GM12878 (cell line): ENCODE results near the gene FAM221B. TPM values are rescaled to one million over a fixed set of nuclear protein-coding genes. Genes with fewer than 3 reads are reported as not detected.

Experiments
- ATF7 ChIP-seq: fragments of 450-650 bp; IDR thresholded peaks from 2 replicates; pipeline ENCODE4 v1.6.1; 2016; ENCODE audit warnings: low read depth, mild to moderate bottlenecking
- DPF2 ChIP-seq: fragments of 450-650 bp; IDR thresholded peaks from 2 replicates; pipeline ENCODE4 v1.6.1; 2017; ENCODE audit warnings: mild to moderate bottlenecking
- GATAD2B ChIP-seq: fragments of 450-650 bp; conservative IDR thresholded peaks from 2 replicates; pipeline ENCODE4 v1.6.1; 2017; ENCODE audit warnings: low read depth, mild to moderate bottlenecking, moderate library complexity
- HDAC2 ChIP-seq: fragments of 200-600 bp; sonication (generic); IDR thresholded peaks from 2 replicates; pipeline ENCODE4 v1.6.1; 2017
- MTA3 ChIP-seq: IDR thresholded peaks from 2 replicates; pipeline ENCODE4 v1.6.1; 2012; ENCODE audit warnings: low read length, inconsistent platforms, borderline replicate concordance
- NBN ChIP-seq: fragments of 450-650 bp; IDR thresholded peaks from 2 replicates; pipeline ENCODE4 v1.6.1; 2016
- NRF1 ChIP-seq: conservative IDR thresholded peaks from 2 replicates; pipeline ENCODE4 v1.6.1; 2011; ENCODE audit warnings: mild to moderate bottlenecking, low read depth, low read length, improper control_type of control experiment
- RAD21 ChIP-seq: IDR thresholded peaks from 2 replicates; pipeline ENCODE4 v1.6.1; 2011; ENCODE audit warnings: mild to moderate bottlenecking, low read depth, low read length, moderate library complexity; ENCODE audit not compliant: insufficient read depth
- RB1 ChIP-seq: fragments of 450-650 bp; formaldehyde crosslinking; IDR thresholded peaks from 2 replicates; pipeline ENCODE4 v1.6.1; 2017; ENCODE audit warnings: mild to moderate bottlenecking, borderline replicate concordance
- RFX5 ChIP-seq: IDR thresholded peaks from 2 replicates; pipeline ENCODE4 v1.6.1; 2011; ENCODE audit warnings: low read depth, low read length, improper control_type of control experiment
- SMC3 ChIP-seq: IDR thresholded peaks from 2 replicates; pipeline ENCODE4 v1.6.1; 2011; ENCODE audit warnings: low read length, improper control_type of control experiment, borderline replicate concordance
- TCF3 ChIP-seq: IDR thresholded peaks from 2 replicates; pipeline ENCODE4 v1.6.1; 2012; ENCODE audit warnings: low read depth, mild to moderate bottlenecking, low read length, borderline replicate concordance; ENCODE audit not compliant: insufficient read depth
- YBX1 ChIP-seq: fragments of 450-650 bp; IDR thresholded peaks from 2 replicates; pipeline ENCODE4 v1.6.1; 2016; ENCODE audit warnings: antibody characterized with exemption
- polyA plus RNA-seq, 11 experiments: library from polyadenylated mRNA; depleted of rRNA in 4 of 11; unstranded in 6 of 11; stranded (reverse) in 5 of 11; fragments of >200 nt; fragmentation: Nextera tagmentation in 4 of 11; fragmentation: Illumina TruSeq in 1 of 11; extraction: Ambion mirVana in 4 of 11; extraction: Trizol in 1 of 11; gene quantifications; 1 replicate in 1 of 11; 2 replicates in 10 of 11; pipeline versions ENCODE4 v1.2.1 to v1.2.3, GENCODE V29; 2011 to 2016; ENCODE audit warnings: inconsistent platforms in 2 of 11, missing spikeins in 2 of 11, low read depth in 1 of 11
- total RNA-seq, 4 experiments: library from RNA; depleted of rRNA in 3 of 4; stranded (reverse); fragments of >200 nt in 3 of 4; fragmentation: Illumina TruSeq in 1 of 4; extraction: Trizol in 1 of 4; gene quantifications; 2 replicates each; pipeline versions ENCODE4 v1.2.1 to v1.2.3, GENCODE V29; 2013 to 2021
- TF ChIP-seq, protein P1 (sequence below): fragments of 450-650 bp; IDR thresholded peaks from 2 replicates; pipeline ENCODE4 v1.6.1; 2017; ENCODE audit warnings: mild to moderate bottlenecking, moderate library complexity
- TF ChIP-seq, protein P2 (sequence below): fragments of 150-350 bp; IDR thresholded peaks from 2 replicates; pipeline ENCODE4 v1.6.1; 2014; ENCODE audit warnings: mild to moderate bottlenecking, low read depth, low read length
- TF ChIP-seq, protein P3 (sequence below): fragments of 450-650 bp; IDR thresholded peaks from 2 replicates; pipeline ENCODE4 v1.6.1; 2017; ENCODE audit warnings: low read depth, mild to moderate bottlenecking, moderate library complexity
- TF ChIP-seq, protein P4 (sequence below): IDR thresholded peaks from 2 replicates; pipeline ENCODE4 v1.6.1; 2012; ENCODE audit warnings: low read depth, low read length, improper control_type of control experiment

The FAM221B gene
- total and polyA plus RNA-seq, 10 of the 15 experiments (the other 5 are each of a cell fraction or from before 2014, with no cell fraction given) = 0.02 to 0.12 (median 0.04) TPM; not detected in 5

DNA sequence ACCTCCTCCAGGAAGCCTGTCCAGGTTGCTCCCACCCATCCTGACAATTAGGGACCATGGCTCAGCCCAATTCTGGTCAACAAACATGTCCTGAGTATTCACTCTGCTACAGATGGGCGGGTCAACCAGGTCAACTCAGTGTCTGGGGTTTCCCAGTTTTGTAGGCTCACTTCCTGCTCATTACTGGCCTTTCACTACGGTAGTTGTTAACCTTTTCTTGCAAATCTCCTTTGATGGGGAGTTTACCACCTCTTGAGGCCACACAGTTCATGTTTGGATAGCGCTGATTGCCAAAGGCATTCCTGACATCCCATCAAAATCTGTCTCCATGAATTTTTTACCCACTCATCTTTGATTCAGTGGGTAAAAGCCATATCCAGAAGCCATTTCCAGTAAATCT, 14.3 kb upstream of the FAM221B start (continued):
- TF ChIP-seq, protein P1, sequence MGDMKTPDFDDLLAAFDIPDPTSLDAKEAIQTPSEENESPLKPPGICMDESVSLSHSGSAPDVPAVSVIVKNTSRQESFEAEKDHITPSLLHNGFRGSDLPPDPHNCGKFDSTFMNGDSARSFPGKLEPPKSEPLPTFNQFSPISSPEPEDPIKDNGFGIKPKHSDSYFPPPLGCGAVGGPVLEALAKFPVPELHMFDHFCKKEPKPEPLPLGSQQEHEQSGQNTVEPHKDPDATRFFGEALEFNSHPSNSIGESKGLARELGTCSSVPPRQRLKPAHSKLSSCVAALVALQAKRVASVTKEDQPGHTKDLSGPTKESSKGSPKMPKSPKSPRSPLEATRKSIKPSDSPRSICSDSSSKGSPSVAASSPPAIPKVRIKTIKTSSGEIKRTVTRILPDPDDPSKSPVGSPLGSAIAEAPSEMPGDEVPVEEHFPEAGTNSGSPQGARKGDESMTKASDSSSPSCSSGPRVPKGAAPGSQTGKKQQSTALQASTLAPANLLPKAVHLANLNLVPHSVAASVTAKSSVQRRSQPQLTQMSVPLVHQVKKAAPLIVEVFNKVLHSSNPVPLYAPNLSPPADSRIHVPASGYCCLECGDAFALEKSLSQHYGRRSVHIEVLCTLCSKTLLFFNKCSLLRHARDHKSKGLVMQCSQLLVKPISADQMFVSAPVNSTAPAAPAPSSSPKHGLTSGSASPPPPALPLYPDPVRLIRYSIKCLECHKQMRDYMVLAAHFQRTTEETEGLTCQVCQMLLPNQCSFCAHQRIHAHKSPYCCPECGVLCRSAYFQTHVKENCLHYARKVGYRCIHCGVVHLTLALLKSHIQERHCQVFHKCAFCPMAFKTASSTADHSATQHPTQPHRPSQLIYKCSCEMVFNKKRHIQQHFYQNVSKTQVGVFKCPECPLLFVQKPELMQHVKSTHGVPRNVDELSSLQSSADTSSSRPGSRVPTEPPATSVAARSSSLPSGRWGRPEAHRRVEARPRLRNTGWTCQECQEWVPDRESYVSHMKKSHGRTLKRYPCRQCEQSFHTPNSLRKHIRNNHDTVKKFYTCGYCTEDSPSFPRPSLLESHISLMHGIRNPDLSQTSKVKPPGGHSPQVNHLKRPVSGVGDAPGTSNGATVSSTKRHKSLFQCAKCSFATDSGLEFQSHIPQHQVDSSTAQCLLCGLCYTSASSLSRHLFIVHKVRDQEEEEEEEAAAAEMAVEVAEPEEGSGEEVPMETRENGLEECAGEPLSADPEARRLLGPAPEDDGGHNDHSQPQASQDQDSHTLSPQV = no peak
- TF ChIP-seq RAD21 (no peak), MTA3 (no peak), DPF2 (0 out of 2 replicates have a peak, but pooled peaks have one; percentile 36), ATF7 (0 out of 2 replicates have a peak, but pooled peaks have one; percentile 15), RFX5 (no peak), NRF1 (no peak), YBX1 (no peak), RB1 (no peak), SMC3 (no peak), GATAD2B (no peak), TCF3 (no peak), NBN (no peak), HDAC2 (no peak)
- TF ChIP-seq, protein P2, sequence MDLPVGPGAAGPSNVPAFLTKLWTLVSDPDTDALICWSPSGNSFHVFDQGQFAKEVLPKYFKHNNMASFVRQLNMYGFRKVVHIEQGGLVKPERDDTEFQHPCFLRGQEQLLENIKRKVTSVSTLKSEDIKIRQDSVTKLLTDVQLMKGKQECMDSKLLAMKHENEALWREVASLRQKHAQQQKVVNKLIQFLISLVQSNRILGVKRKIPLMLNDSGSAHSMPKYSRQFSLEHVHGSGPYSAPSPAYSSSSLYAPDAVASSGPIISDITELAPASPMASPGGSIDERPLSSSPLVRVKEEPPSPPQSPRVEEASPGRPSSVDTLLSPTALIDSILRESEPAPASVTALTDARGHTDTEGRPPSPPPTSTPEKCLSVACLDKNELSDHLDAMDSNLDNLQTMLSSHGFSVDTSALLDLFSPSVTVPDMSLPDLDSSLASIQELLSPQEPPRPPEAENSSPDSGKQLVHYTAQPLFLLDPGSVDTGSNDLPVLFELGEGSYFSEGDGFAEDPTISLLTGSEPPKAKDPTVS = no peak
- TF ChIP-seq, protein P3, sequence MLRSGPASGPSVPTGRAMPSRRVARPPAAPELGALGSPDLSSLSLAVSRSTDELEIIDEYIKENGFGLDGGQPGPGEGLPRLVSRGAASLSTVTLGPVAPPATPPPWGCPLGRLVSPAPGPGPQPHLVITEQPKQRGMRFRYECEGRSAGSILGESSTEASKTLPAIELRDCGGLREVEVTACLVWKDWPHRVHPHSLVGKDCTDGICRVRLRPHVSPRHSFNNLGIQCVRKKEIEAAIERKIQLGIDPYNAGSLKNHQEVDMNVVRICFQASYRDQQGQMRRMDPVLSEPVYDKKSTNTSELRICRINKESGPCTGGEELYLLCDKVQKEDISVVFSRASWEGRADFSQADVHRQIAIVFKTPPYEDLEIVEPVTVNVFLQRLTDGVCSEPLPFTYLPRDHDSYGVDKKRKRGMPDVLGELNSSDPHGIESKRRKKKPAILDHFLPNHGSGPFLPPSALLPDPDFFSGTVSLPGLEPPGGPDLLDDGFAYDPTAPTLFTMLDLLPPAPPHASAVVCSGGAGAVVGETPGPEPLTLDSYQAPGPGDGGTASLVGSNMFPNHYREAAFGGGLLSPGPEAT = peak; percentile 81
- TF ChIP-seq, protein P4, sequence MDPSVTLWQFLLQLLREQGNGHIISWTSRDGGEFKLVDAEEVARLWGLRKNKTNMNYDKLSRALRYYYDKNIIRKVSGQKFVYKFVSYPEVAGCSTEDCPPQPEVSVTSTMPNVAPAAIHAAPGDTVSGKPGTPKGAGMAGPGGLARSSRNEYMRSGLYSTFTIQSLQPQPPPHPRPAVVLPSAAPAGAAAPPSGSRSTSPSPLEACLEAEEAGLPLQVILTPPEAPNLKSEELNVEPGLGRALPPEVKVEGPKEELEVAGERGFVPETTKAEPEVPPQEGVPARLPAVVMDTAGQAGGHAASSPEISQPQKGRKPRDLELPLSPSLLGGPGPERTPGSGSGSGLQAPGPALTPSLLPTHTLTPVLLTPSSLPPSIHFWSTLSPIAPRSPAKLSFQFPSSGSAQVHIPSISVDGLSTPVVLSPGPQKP = no peak
